ENCODE data around the gene EPHA6.

The EPHA6 gene

DNA sequence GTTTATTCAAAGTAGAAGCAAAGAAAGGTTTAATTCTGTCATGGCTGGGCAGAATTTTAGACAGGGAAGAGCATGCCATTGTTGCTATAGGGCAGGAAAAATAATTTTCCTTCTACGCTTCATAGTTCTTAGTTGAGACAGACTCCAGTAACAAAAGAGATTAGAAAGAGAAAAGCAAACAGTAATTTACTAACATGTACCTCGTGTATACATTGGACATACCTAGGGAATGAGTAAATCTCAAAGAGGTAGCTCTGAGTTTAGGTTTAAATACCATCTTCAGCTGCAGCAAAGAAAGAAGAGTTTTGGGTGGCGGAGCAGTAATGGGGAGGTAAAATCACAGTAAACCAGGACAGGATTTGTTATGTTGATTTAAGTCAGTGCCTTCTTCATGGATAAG lies 416.1 kb downstream of the EPHA6 start:
- no peak for DNase-seq (ENCODE audit: low read depth)

DNA sequence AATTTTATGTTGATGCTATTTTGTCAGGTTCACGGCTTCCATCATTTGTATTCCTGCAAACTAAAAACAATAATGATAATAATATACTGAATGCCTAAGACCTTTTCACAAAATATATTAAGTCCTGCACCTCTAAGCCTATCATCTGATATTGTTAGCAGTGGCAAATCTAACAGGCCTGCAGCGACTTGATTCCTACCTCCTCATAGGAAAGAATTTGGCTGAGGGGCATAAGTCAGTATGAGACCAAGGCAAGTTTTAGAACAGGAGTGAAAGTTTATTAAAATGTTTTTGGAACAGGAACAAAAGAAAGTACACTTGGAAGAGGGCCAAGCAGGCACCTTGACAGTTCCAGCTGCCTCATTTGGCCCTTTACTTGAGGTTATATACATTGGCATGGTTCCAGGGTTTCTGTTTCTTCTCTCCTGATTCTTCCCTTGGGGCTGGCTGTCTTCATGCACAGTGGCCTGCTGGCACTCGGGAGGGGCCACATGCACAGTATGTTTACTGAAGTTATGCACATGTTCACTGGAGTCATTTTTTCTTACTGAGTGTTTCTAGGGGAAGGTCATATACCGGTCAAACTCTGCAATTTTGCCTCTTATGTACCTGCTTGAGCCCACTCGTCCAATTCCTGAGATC lies 418.1 kb downstream of the EPHA6 start:
- no peak for DNase-seq (ENCODE audit: low read depth)
- TF ChIP-seq, protein P1, sequence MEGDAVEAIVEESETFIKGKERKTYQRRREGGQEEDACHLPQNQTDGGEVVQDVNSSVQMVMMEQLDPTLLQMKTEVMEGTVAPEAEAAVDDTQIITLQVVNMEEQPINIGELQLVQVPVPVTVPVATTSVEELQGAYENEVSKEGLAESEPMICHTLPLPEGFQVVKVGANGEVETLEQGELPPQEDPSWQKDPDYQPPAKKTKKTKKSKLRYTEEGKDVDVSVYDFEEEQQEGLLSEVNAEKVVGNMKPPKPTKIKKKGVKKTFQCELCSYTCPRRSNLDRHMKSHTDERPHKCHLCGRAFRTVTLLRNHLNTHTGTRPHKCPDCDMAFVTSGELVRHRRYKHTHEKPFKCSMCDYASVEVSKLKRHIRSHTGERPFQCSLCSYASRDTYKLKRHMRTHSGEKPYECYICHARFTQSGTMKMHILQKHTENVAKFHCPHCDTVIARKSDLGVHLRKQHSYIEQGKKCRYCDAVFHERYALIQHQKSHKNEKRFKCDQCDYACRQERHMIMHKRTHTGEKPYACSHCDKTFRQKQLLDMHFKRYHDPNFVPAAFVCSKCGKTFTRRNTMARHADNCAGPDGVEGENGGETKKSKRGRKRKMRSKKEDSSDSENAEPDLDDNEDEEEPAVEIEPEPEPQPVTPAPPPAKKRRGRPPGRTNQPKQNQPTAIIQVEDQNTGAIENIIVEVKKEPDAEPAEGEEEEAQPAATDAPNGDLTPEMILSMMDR (IDR thresholded peaks at IDR 0.05; ENCODE audit: low read length, missing control alignments), result no peak

More for the DNA sequence above, 416.1 kb downstream of the EPHA6 start:
- H3K4me3 ChIP-seq (replicated peaks; ENCODE audit: low read depth, low read length), result no peak overlapping the region
- TF ChIP-seq, protein P1 (IDR thresholded peaks at IDR 0.05; ENCODE audit: low read length, missing control alignments), result no peak

DNA sequence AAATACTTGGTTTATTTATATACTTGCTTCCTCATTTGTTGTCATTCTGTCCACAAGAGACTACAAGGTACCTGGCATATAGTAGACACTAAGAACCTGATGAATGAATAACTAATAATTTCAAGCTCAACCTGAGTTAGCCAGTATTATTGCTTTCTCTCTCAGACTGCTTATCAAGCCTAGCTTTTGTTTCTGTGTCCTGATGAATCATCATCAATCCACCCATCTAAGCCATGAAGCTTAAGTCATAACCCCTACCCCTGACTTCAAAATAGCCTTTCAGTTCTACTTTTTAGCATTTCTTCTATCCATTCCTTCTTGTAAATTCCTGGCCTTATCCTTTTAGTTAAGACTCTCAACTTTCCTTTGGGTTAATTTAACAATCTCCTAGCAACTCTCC lies 420.8 kb downstream of the EPHA6 start:
- TF ChIP-seq, protein P1 (IDR thresholded peaks at IDR 0.05; ENCODE audit: low read length, missing control alignments), result no peak
- H3K4me3 ChIP-seq (replicated peaks; ENCODE audit: low read depth, low read length), result no peak overlapping the region
- DNase-seq (ENCODE audit: low read depth), result no peak

More for the DNA sequence above, 418.1 kb downstream of the EPHA6 start:
- no peak overlapping the region for H3K4me3 ChIP-seq (replicated peaks; ENCODE audit: low read depth, low read length)

DNA sequence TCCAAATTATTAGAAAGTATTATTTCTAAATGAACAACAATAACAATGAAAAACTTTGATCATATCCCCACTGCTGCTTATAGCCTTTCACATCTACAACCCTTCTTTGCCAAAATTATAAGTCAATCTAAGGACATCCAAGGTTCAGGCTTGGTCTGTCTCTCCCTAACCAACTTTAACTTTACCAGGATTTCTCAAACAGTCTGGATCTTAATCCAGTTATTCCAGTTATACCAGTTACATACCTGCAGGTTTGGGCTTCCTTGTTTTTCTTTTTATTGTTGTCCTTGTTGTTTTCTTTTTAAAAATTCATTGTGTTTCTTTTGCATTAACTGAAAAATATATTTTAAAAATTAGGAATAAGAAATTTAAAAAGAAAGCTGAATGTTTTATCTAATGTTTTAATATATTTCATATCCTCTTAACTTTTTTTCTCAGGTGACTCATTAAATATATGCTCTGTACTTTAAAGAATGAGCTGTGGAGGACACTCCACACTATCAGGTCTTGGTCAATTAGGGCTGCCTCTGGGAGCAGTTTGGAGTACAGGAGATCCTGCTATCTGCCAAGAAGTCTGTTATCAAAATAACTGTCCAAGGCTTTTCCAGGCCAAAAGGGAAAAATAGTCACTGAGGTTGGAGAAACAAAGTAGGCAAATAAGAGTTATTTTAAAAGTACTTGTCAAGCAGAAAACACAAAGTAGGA lies 421.4 kb downstream of the EPHA6 start:
- DNase-seq (ENCODE audit: low read depth), result no peak
- no peak overlapping the region for H3K4me3 ChIP-seq (replicated peaks; ENCODE audit: low read depth, low read length)
- TF ChIP-seq, protein P1 (IDR thresholded peaks at IDR 0.05; ENCODE audit: low read length, missing control alignments), result no peak

DNA sequence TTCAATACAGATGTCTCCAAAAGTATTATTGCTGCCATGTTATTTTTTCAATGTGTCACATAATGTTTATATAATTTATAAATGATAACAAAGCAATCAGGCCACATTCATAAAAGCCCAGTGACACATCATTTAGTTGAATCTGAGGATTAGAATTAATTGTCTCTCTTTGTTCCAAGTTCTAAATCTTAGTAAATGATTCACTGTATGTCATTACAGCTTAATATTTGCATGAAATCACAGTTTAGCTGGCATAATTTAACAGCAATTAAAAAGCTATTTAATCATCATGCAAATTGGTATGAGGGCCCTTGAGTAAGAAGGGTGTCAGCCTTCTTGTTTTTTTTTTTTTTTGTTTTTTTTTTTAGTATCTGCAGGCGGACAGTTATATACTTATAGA lies 427.0 kb downstream of the EPHA6 start:
- no peak for DNase-seq (ENCODE audit: low read depth)
- no peak overlapping the region for H3K4me3 ChIP-seq (replicated peaks; ENCODE audit: low read depth, low read length)
- TF ChIP-seq, protein P1 (IDR thresholded peaks at IDR 0.05; ENCODE audit: low read length, missing control alignments), result no peak

DNA sequence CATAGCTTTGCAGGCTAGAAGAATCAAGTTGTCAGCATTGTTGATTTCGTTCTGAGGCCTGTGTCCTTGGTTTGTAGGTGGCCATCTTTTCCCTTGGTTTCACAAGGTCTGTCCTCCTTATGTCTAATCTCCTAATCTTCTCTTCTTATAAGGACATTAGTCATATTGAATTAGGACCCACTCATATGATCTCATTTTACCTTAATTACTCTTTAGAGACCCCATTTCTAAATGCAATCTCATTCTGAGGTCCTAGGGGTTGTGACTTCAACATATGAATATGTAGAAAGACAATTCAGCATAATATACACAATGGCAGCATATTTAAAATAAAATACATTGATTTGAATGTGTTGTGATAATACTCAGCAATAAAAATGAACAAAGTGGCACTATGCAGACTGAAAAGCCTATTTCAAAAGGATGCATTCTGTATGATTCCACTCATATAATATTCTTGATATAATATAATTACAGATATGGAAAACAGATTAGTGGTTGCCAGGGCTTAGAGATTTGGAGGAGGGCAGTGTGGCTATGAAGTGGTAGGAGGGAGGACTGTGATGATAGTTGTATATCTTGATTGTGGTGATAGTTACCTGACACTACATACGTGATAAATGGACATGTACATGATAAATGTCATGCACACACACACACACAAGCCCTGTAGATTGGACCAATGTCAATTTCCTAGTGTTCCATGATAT lies 431.0 kb downstream of the EPHA6 start:
- no peak for DNase-seq (ENCODE audit: low read depth)
- TF ChIP-seq, protein P1 (IDR thresholded peaks at IDR 0.05; ENCODE audit: low read length, missing control alignments), result no peak
- H3K4me3 ChIP-seq (replicated peaks; ENCODE audit: low read depth, low read length), result no peak overlapping the region

Measured in fibroblast of pulmonary artery (primary cell).